GM18858 (cell line): ENCODE measurements around the gene SRGN.
A peak's percentile ranks its signal among the peaks of the same experiment; 100 is the strongest.

ENCODE experiments used
- ATAC-seq: cut with Tn5 transposase; IDR thresholded peaks from one replicate; pipeline ENCODE4 v1.9.1; 2021; ENCODE audit not compliant: unreplicated experiment

SRGN gene

DNA sequence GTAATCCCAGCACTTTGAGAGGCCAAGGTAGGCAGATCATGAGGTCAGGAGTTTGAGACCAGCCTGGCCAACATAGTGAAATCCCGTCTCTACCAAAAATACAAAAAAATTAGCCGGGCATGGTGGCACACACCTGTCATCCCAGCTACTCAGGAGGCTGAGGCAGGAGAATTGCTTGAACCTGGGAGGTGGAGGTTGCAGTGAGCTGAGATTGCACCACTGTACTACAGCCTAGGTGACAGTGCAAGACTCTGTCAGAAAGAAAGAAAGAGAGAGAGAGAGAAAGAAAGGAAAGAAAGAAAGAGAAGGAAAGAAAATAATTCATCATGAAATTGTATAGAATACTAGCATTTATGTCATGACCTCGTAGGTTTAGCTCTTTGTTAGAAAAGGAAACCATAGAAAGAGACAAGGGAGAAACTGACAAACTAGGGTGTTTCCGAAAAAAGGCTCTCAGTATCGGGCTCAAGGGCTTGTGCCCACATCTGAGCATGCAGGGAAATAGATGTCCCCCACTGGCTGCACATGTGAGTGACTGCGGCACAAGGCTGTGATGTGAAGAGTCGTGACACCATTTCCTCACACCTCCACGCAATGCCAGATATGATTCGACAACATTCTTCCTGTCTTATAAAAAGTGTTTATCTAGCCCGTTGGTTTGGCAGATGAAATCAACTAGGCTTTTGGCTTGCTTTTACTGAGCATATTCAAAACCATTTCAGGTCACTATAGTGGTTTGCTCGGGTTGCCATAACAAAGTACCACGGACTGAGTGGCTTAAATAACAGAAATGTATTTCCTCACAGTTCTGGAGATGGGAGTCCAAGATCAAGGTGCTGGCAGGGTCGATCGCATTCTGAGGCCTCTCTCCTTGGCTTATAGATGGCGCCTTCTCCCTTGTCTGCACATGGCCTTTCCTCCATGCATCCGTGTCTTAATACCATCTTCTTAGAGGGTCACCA lies 2.0 kb downstream of the SRGN start:
- peak; percentile 41 for ATAC-seq

DNA sequence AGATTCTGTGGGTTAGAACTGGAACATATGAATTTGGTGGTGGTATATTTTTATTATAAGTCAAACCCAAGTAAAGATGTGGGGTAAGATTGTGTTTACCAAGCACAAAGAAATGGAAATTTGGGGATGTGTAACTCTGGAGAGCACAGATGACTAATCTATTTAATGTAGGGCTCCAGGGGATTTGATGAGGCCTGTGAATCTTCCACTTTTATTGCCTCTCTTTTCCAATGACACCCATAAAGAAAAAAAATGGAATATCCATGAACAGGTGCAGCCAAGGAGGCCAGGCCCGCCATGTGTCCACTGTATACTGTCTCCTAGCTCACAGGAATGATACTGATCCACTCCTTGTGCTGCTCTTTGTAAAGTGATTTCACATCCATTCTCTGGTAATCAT lies 2.8 kb downstream of the SRGN start:
- no peak for ATAC-seq

GRCh38 chr10:69091143-69091651 lies 3.3 kb downstream of the SRGN start:
- ATAC-seq = no peak

DNA sequence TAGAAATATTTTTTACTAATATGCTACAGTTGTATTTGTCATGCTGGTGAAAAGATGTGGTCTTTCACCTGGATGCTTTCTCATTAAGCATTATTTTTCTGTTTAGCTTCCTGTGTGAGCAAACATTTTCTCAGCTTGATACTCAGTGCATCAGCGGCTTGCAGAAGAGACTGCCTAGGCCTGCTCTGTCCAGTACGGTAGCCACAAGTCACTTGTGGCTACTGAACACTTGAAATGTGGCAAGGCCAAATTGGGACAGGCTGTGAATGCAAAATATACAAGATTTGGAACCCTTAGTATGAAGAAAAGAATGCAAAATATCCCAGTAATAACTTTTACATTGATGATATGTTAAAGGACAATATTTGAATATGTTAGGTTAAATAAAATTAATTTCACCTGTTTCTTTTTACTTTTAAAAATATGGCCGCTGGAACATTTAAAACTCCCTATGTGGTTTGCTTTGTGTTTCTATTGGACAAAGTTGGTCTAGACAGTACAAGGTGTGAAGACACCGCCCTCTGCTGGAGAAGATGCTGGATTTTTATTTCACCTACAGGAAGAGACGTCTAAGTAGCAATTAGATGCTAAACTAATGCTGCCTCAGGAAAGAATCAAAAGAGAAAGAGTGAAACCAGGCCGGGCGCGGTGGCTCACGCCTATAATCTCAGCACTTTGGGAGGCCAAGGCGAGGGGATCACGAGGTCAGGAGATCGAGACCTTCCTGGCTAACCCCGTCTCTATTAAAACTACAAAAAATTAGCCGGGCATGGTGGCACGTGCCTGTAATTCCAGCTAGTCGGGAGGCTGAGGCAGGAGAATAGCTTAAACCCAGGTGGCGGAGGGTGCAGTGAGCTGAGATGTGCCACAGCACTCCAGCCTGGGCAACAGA lies 5.3 kb downstream of the SRGN start:
- peak; percentile 28 for ATAC-seq

DNA sequence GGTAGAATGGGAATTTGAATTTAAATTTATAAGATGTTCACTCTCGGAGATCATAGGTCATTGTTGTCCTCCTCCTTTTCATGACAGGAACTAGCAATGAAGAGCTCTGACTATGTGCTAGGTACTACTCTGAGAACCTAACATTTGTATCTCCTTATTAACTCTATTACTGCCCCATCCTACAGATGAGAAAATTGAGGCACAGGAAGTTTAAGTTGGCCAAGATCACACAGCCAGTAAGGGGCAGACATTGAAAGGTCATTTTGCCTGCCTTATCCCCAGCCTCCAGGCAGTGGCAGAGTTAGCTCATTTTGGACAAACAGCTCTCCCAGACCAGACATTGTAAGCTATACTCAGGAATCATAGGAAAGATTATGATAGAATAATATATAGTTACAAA lies 6.0 kb downstream of the SRGN start:
- no peak for ATAC-seq

GRCh38 chr10:69096045-69096444 lies 8.1 kb downstream of the SRGN start:
- ATAC-seq = peak; percentile 68

DNA sequence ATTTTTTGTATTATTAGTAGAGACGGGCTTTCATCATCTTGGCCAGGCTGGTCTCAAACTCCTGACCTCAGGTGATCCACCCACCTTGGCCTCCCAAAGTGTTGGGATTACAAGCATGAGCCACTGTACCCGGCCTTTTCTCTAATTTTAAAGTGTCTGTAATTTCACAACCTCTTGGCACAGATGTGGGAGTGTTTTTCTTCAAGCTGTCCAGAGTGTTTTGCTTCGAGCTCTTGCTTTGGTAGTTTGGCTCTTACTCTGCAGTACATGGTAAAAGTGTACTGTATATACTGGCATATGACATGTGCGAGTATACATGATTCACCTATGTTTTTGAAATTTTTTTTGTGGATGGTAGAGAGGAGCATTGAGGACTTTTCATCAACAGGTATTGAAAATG lies 9.8 kb downstream of the SRGN start:
- no peak for ATAC-seq

DNA sequence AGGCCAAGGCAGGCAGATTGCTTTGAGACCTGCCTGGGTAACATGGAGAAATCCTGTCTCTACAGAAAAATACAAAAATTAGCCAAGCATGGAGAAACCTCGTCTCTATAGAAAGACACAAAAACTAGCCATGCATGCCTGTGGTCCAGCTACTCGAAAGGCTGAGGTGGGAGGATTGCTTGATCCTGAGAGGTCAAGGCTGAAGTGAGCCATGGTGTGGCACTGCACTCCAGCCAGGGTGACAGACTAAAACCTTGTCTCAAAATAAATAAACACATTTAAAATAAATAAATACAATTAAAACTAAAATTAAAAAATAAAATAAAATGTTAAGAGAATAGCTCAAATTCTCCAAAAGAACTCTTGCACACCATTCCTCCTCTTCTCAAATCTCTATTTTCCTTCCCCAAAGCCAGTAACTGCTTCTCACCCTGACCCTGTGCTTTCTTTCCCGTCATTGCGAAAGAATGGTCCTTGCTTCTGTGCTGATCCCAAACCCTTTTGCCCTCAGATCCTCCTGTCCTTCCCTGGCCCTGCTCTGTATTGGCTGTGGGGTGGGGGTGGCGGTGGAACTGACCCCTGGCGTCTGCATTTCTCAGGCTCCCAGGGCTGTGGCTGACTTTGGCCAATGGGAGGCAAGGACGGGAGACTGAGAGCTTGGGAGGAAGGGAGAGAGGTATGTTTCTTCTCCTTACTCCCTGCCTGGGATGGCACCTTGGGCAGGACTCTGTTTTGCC lies 12.4 kb downstream of the SRGN start:
- no peak for ATAC-seq

- no peak for ATAC-seq
Measured at GRCh38 chr10:69101451-69102095, 13.7 kb downstream of the SRGN start.

GRCh38 chr10:69102440-69102839 lies 14.5 kb downstream of the SRGN start:
- ATAC-seq = no peak

DNA sequence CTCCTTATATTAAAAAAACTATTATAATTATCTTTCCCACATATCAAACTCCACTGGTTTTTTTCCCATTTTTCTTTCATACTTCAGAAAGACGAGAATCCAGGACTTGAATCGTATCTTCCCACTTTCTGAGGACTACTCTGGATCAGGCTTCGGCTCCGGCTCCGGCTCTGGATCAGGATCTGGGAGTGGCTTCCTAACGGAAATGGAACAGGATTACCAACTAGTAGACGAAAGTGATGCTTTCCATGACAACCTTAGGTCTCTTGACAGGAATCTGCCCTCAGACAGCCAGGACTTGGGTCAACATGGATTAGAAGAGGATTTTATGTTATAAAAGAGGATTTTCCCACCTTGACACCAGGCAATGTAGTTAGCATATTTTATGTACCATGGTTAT lies 15.9 kb downstream of the SRGN start:
- ATAC-seq = no peak

DNA sequence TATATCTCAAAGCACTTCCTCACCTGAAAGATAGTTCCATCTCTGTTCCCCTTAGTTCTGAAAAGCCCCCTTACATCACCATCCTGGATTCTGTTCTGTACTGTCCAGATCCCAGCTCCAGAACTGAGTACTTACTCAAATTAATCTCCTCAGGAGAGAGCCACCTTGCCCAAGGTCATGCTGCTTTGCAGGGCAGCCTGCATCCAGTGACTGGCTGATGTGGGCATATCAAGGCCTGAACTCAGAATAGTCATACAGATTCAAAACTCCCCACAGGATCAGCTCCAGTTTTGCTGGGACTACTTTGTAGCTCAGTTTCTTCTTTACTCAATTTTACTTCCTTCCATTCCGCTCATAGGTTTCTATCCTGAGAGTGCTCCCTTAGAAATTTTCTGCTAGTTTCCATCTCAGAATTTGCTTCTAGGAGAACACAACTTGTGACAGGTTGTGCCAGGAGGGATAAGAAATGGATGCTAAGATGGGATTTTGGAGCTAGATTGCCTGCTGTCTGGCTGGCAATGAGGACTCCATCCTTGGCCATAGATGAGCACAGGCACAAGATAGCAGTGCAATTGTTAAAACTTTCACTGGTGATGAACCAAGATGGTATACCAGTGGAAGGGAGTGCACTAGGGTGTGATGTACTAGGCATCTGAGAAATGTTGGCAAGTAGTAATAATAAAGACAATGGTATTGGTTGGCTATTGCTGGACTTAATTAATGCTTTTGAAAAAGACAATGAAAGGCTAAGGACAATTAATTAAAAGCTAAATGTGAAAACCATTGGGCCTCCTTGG lies 17.3 kb downstream of the SRGN start:
- ATAC-seq = no peak

- ATAC-seq = no peak
Measured at GRCh38 chr10:69107176-69107490, 19.2 kb downstream of the SRGN start.

DNA sequence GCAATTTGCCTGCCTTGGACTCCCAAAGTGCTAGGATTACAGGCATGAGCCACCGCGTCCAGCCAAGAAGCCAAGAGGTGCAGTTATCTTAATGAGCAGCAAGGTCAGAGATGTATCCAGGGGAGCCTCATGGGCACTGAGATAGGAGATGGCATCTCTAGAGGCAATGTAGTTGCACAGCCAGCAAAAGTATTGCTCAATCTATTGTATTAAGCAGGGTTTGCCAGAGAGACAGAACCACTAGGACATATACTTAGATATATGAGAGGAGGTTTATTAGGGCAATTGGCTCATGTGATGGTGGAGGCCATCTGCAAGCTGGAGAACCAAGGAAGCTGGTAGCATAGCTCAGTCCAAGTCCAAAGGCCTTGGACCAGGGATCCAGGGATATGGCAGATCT lies 19.8 kb downstream of the SRGN start:
- no peak for ATAC-seq

DNA sequence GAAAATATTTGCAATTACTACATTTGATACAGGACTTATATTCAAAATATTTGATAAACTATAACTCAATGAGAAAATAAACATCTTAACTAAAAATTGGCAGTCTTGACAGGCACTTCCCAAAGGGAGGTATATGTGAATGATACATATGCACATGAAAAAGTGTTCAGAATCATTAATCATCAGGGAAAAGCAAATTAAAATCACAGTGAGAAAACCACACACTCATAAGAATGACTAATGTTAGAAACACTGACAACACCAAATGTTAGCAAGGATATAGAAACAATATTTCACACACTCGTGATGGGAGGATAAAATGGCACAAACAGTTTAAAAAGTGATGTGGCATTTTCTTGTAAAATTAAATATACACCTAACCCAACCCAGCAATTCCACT lies 32.0 kb downstream of the SRGN start:
- ATAC-seq = no peak

- peak; percentile 24 for ATAC-seq
Measured at GRCh38 chr10:69123306-69123746, 35.4 kb downstream of the SRGN start.

DNA sequence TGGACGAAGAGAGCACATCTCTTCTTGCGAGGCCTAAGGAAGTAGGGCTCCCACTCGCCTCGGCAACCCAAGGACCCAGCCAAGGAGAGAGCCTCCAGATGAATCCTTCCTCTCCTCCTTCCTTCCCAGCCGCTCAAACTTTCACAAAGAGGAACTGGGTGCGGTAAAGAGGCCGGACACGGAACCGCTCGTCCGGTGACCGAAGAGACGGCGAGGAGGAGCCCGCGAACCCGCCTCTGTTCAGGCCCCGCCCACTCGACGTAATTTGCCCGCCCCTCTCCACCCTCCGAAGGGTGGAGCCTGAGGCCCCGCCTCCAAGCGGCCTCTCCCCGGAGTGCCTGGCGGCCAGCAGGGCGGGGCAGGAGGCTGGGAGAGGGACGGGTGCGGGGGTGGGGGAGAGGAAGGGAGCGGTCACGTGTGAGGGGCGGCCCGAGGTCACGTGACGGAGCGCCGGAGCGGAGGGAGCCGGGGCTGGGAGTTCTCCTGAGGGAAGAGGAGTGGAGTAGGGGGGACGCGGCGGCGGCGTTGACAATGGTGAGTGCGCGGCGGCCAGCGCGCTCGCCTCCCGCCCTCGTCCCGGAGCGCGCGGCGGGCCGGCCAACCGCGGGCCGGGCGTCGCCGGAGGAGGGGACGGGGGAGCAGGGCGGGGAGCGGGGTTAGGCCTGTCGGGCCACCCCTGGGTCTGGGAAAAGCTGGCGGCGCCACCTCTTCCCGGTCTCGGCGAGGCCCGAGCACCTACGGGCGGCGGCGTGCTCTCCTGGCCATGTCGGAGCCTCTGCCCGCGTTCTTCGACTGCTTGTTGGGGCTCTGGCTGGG lies 36.1 kb downstream of the SRGN start, which contains the start of gene VPS26A:
TSS of gene VPS26A (plus strand) at position 432 of the 816 bp plus-strand sequence. CDS start at position 532, 100 bp downstream.
- peak; percentile 52 for ATAC-seq

DNA sequence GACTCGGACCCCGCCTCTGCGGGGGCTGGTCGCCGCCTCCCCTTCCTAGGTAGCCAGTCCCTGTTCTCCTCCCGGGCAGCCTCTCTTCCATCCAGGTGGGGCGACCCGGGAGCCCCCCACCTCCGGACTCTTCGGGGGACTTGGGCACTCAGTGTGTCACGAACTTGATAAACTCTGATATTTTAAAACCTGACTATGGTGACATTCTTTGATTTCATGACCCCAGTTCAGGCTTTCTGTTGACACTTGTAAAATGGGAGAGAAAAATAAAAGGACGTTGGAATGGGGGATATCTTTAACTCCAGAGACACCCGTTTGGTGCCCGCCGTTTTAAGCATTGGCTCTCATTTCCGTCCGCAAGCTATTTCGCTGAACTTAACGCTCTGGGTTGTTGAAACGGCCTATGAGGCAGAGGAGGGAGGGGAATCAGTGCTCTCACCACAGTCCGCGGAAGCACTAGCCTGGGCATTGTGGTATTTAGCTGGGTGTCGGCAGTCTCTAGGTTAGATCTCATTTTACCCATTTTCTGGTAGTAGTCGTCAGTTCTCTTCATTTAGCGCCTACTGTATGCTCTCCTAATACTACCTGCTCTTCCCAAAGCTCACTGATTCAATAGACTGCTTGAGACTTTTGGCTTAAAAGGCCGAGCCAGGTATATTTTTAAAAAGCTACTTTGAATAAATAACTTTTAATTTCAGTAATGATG lies 36.8 kb downstream of the SRGN start:
- no peak for ATAC-seq
